CD4-positive, alpha-beta T cell treated with Interleukin-4 for 4 hours (primary cell): ENCODE measurements around the gene LMOD2.

Experiments used
- DNase-seq: peaks from one replicate; pipeline ENCODE4 v3.0.0-alpha.2; 2020

The LMOD2 gene

DNA sequence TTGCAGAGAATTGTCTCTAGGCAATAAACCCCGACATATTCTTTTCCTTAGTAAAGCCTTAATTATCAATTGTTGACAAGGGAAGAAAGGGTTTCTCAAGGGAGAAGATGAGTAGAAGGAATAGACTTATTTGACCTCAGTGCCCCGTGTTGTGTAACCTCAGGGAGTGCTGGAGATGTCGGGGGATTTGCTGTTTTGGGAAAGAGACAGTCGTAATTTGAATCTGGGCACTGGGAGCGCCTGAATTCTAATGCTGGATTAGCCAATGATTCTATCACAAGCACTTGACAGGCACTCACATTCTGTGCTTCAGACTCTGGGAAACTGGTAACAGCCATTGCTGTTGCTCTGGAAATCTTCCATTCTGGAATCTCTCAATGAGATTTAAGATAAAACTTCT, 13.8 kb upstream of the LMOD2 start:
- DNase-seq: no peak

DNA sequence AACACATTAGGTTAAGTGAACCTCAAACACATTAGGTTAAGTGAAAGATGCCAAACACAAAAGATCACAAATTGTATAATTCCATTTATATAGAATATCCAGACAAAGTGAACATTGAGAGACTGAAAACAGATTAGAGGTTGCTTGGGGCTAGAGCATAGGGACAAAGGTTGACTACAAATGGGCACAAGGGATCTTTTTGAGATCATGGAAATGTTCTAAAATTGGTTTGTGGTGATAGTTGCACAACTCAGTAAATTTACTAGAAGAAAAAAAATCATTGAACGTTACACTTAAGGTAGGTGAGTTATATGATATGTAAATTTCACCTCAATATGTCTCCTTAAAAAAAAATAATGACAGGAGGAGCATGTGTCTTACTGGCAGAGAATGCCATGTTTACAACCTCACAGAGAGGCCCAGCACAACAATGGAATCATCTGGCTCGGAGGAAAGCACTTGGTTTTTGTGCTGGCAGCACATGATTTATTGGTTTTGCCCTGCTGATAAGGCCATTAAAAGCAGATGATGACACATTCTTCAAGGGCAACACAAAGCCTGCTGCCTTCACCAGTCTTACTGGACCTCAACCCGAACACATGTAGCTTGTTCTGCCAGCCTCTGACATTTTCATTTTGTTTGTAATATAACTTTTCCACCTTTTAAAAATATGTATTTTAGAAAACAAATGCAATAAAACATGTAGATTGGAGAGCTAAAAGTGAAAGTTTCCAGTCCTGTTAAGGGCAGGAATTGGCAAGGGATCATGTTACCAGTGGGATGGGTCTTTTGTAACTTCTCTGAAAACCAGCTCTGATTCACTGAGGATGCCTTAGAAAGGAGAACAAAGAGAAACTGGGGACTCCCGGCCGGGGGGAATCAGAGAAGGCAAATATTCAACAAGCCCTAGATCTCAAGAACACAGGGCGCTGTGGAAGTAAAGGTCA, 11.9 kb upstream of the LMOD2 start:
- DNase-seq: no peak

DNA sequence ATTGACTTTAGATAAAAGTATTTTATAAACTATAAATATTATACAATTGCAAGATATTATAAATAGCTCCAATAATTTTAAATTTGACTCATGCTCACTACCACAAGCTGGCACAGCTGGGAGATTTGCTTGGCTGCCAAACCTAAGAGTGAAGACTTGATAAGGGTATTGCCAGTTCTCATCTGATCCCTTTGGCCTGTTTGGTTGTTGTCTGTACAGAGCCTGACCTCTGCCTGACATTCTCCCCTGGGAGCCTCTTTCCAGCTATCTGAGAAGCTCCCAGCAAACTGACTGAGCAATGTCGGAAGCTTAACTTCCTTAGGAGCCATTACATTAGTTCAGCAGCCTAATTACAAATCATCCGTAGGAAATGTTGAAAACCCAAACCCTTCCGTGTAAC, 10.2 kb upstream of the LMOD2 start:
- DNase-seq: no peak

DNA sequence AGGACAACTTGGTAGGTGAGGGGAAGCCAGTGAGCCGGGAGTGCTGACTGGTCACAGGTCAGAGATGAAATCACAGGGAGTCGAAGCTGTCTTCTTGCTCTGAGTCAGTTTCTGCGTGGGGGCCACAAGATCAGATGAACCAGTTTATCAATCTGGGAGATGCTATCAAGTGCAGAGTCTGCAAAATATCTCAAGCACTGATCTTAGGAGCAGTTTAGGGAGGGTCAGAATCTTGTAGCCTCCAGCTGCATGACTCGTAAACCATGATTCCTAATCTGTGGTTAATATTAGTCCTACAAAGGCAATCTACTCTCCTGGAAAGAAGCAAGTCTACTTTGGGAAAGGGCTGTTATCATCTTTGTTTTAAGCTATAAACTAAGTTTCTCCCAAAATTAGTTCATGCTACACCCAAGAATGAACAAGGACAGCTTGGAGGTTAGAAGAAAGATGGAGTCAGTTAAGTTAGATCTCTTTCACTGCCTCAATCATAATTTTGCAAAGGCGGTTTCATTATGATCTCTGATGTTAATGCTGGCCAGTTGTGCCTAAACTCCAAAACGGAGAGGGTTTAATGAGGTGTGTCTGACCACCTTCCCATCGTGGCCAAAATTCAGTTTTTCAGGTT, 8.4 kb upstream of the LMOD2 start:
- no peak for DNase-seq

DNA sequence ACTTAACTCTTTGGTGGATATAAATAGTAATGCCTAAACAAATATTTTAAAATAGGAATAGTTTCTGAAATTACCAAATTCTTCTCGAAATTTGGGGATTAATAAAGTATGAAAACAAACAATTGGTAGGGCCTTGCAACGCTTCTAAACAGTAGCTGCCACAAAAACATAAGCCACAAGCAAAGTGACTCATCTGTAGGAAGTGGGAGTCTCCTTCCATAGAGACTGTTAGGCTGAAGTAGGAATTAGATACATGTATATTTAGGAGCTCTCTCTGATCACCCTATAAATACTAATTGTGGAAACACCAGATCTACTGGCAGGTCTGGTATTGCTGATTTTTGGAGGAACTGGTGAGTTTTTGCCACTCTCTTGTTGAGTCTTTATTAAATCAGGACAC, 5.7 kb upstream of the LMOD2 start:
- DNase-seq: no peak

DNA sequence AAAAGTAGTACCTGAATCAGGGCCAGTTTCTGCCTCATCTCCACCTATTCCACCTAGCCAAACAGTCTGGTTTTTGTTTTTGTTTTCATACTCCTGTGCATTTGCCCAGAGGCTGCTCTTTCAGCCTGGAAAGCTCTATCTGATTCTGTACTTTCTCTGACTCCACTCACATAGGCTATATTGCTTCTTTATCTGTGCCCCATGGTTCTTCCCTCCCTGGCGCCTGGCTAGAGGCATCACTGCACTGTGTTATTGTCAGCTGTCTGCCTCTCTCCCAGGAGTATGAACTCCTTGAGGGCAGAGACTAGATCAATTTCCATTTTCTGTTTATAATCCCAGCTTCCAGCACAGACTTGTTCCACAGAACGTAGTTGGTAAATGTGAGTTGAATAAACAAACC, 5.1 kb upstream of the LMOD2 start:
- no peak for DNase-seq

DNA sequence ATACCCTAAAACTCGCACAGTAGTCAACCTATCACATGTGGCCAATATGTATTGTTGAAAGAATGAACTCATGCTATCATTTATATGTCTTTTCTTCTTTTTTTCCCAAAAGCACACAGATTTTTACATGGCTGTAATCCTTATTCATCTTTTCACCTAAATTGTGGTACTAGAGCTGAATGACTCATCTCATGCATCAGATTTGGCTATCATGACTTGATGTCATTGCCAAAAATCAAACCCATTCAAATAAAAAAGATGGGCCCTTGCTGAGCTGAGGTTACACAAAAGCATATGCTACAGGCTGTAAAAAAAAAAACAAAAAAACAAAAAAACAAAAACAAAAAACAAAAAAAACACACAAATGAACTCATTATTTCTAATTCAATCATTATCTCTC, 3.3 kb upstream of the LMOD2 start:
- DNase-seq: no peak

DNA sequence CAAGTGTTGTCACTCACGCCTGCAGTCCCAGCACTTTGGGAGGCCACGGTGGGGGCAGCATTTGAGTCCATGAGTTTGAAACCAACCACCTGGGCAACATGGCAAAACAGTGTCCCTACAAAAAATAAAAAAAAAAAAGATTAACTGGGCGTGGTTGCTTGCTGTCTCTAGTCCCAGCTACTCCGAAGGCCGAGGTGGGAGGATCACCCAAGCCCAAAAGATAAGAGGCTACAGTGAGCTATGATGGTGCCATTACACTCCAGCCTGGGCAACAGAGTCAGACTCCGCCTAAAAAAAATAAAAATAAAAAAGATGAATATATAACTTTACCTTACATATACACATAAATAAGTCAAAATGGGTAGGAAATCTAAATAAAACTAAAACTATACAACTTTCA, 2.5 kb upstream of the LMOD2 start:
- no peak for DNase-seq

DNA sequence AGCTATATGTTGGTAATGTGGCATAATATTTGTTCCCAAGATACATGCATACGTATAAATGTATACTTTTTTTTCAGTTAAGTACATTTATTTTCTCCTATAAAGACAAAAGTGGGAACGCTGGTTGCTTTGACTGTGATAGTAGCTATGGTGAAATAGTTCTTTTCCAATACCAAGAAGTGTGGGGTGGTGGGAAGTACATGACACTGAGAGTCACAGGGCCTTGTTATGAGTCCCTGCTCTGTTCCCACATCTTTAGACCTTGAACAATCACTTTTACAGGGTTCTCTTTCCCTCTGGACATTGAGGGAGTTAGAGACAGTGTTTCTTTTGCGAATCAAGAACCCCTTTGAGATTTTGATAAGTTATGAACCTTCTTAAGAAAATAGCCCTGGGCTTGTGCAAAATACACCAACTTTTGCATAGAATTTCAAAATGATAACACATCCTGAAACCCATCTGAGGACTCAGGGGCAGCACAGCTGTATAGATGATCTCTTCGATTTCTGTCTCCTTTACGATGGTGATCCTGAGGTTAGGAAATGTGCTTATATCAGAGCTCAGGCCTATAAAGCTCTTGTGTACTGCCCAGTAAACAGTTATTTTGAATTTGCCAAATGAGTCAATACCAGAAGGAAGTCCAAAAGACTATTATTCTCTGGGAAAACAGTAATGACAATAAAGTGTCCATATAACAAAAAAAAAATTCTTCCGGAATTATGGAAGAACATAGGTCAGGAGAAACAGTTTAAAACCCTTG, 1.1 kb downstream of the LMOD2 start:
- no peak for DNase-seq

DNA sequence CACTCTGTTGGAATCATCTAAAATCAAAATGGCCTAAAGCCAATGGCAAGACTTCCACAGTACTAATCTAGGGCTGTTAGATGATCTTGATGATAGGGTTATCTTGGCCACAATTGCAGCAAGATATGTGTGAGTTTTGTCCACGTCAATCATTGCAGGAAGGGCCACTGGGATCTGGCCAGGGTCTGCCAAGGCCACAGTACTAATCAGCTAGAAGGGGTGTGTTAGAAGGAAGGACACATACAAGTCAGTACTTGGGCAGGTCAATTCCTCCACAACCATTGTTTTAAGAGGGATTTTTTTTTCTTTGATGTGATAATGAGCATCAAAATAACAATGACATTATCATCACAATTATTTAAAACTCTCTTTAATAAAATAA, 1.6 kb downstream of the LMOD2 start:
- DNase-seq: no peak

DNA sequence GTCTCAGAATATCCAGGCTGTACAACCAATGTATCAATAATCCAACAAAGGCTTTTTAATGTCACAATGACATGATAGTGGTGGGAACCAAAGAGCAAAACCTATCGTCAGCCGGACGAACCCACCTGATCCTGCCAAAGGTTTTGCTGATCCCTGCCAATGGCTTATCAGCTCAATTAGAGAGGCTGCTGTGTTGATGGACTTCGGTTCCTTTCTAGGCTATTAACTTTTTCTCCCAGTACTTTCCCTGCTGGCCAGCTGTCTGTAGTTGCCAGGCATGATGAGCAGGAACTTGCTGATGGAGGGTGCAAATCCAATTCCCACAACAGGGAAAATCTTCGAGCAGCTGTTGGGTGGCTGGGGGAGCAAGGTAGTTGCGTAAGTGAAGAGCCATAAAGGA, 2.4 kb downstream of the LMOD2 start:
- DNase-seq: no peak

DNA sequence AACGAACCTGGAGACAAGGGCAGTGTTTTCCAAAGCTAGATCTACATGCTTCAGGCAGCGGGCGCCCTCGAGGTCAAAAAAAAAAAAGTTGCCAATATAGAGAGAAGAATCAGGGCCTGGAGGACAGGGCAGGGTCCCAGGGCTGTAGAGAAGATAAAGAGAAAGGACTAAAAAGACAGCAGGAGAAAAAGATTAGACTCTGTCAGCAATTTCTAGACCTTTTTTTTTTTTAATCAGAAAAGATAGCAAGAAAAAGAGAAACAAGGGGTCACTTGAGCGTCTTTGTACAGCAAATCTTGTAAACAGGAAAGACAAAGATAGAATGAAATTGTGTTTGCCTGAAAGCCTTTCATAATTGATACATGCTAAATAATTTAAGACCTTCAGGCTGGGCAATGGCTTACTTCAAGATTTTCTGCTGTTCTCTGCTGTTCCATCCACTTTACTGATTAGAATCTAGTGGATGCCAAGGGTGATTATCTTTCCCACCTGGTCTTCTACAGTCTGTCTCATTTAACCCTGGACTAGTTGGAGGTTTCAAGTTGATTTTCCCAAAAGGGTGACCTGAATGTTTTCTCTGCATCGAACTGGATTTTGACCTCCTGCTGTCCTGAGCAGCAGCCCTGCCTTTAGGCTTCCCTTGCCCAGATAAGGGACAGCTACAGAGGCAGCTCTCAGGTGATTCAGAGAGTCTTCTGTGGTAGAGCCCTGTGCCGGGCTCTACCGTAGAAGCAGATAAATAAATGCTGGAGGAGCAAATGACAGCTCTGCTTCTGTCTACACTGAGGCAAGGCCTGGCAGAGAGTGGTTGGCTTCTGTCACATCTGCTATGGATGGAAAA, 5.1 kb downstream of the LMOD2 start:
- no peak for DNase-seq

DNA sequence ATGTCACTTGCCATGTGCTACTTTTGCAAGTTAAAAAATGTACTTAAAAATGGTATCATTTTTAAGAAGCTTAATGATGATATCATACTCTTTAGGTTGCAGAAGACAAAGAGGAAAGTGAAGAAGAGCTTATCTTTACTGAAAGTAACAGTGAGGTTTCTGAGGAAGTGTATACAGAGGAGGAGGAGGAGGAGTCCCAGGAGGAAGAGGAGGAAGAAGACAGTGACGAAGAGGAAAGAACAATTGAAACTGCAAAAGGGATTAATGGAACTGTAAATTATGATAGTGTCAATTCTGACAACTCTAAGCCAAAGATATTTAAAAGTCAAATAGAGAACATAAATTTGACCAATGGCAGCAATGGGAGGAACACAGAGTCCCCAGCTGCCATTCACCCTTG, 6.1 kb downstream of the LMOD2 start:
- DNase-seq: no peak

DNA sequence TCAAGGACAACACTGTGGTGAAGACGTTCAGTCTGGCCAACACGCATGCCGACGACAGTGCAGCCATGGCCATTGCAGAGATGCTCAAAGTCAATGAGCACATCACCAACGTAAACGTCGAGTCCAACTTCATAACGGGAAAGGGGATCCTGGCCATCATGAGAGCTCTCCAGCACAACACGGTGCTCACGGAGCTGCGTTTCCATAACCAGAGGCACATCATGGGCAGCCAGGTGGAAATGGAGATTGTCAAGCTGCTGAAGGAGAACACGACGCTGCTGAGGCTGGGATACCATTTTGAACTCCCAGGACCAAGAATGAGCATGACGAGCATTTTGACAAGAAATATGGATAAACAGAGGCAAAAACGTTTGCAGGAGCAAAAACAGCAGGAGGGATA, 6.6 kb downstream of the LMOD2 start:
- DNase-seq: no peak

DNA sequence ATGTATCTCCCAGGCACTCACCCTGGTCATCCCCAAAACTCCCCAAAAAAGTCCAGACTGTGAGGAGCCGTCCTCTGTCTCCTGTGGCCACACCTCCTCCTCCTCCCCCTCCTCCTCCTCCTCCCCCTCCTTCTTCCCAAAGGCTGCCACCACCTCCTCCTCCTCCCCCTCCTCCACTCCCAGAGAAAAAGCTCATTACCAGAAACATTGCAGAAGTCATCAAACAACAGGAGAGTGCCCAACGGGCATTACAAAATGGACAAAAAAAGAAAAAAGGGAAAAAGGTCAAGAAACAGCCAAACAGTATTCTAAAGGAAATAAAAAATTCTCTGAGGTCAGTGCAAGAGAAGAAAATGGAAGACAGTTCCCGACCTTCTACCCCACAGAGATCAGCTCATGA, 7.1 kb downstream of the LMOD2 start:
- DNase-seq: no peak

DNA sequence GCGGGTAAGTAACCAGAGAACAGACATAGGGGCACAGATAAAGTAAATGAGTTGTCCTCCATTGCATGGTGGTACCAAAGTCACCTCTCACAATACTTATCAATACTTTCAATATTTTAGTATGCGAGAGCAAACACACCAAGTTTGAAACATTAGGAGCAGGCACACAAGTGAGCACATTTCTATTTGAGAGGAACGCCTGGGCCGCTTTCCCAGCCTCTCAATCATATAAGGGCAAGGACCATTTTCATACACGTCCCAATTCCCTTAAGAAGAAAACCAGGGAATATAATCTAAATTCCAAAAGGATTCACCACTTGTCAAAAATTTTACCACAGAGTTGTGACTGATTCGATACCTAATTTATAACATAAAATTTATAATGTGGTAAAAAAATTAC, 7.5 kb downstream of the LMOD2 start:
- DNase-seq: no peak

DNA sequence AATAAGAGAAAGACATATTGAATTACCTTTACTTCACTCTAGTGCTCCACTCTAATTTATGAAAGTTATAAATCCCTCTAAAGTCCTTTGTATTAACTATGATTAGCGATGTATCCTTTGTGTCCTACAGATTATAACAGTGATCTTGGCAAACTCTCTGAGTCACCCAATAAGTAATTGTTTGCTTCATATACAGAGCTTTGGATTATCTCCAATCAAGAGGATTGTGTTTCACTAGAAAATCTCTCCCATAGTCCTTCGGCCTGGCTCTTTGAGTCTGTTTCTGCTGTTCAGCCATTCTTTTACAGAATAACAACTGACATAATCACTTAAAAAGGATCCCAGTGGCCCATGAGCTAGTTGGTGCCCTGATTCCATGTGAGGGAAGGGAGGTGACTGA, 9.5 kb downstream of the LMOD2 start:
- DNase-seq: no peak

DNA sequence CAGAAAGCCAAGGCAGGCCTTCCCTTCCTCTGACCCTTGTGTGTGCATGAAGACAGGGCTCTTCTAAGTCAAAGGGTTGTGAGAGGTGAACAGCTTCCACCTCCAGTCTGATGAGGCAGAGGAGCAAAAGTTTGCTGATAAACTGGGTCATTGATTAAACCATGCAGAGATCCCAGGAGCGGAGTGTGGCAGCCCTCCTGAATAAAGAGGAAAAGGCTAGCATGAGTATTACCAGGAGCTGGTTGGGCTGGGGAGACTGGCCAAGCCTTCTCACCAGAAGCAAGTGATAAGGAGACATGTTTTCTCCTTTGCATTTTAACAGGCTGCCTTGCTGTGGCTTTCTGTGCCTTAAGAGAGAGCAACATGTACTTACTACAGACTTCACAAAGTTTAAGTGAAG, 10.2 kb downstream of the LMOD2 start:
- DNase-seq: no peak

DNA sequence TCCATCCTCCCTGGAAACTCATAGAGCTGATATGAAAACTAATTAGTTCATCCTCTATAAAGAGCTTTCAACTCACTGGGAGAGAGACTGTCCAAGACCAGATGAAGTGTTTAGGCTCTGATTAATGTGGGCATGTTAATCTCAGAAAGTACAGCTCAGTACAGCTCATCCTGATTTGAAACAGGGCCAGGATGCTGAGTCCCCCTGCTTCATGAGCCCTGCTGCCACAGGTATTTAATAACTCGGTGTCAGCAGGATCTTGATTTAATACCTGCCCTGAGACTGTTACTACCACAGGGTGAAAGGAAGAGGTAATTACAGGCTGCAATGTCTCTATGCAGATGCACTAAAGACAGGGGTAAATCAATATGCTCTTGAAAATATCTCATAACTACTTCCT, 10.8 kb downstream of the LMOD2 start:
- DNase-seq: no peak

DNA sequence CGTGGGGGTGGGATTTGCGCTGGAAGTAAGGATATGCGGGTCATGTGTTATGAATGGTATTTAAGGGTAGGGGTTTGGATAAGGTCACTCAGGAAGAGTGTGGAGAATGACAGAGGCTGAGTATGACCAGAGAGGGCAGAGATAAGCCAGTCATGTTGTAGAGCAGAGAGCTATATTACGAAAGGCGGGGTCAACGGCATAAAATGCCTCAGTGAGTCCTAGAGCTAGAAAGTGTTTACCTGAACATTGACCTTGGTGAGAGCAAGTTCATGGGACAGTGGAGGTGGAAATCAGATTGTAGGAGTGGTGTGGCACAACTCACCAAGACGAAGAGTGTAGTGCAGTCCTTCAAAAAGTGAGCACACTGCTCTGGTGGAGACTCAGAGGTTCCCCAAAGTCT, 13.8 kb downstream of the LMOD2 start:
- no peak for DNase-seq

DNA sequence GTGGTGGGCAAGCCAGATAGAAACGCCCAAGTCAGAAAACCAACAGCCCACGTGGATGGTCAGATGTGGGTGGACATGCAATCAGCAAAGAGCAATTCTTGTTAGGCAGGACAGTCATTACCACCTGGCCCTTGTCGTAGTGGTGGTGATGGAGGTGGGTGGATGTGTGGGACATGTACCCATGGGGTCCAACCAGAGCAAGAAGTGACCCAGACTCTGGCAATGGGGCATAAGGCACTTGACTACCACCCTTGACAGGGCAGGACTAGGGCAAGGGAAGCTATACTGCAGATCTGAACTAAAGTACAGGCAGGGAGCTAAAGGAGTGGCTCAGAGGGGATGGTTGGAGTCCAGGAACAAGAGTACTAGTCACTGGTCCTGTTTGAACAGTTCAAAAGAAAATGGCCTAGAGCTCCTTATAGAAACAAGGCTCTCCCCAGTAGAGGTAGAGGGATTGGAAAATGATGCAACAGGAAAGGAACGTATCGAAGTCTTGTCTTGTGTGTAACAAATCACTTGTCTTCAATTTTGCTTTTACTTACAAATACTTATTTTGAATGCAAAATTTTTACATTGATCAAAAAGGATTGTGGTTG, 17.6 kb downstream of the LMOD2 start:
- DNase-seq: no peak

DNA sequence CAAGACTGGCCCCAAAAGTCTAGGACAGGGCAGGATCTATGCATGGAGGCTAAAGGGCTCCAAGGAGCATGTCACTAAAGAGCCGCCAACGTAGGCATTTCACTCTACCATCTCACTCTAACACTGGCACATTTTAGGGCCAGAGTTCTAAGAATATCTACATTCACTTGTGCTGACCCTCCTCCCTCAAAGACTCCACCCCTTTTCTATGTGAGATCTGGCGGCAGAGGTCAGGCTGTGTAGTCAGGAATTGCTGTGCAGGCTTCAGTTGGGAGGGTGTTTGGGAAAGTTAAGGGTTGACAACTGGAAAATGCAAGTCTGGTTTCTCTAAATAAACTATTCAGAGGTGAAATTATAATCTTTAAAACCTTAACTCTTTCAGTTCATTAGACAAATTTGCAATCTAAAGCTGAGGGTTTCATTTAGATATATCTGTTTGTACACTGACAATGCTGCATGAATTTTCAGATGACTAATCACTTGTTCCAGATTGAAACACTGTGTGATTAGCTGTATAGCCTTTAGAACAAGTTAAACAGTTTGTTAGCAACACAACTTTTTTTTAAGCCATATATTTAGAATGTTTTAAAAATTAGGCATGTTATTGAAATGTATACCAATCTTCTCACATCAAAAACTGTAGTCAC, 18.2 kb downstream of the LMOD2 start:
- DNase-seq: no peak
